T-cell (primary cell): ENCODE data around the gene PDGFRA. TPM values are rescaled to one million over a fixed set of nuclear protein-coding genes. Genes with fewer than 3 reads are reported as not detected.
"Not testable (repeated sequence)": the region's sequence is repeated elsewhere in the genome, so short reads cannot be mapped to it uniquely, and the experiment has no call there.

Experiments used
- ATAC-seq, 4 experiments: fragments of 200-7000 bp in 3 of 4; fragments of 150-1000 bp in 1 of 4; cut with Tn5 transposase; replicated peaks in 1 of 4; 1 replicate in 3 of 4; 2 replicates in 1 of 4; pipeline ENCODE4 v1.10.0; 2021; ENCODE audit warnings: moderate library complexity in 3 of 4, mild to moderate bottlenecking in 2 of 4, moderate number of reproducible peaks in 1 of 4
- CTCF ChIA-PET, 2 donors: fragments of 300-600 bp; sonication (Branson Sonifier 250); formaldehyde crosslinking; loops; one replicate each; lab custom pipeline; 2022; ENCODE audit warnings: antibody characterized with exemption in 2 of 2; lab: Charles Lee
- POLR2A ChIA-PET, 2 donors: fragments of 300-600 bp; sonication (Branson Sonifier 250); formaldehyde crosslinking; loops; one replicate each; lab custom pipeline; 2022; ENCODE audit warnings: antibody characterized with exemption in 2 of 2; lab: Charles Lee
- DNase-seq, 35 experiments: peaks; one replicate each; pipeline versions ENCODE4 v3.0.0 to v3.0.0-alpha.2; 2013 to 2023
- H3K27ac ChIP-seq: one replicate; pipeline ENCODE4 v1.5.1; 2013; ENCODE audit warnings: low read length
- H3K27me3 ChIP-seq, 2 experiments: replicated peaks in 1 of 2; 1 replicate in 1 of 2; 2 replicates in 1 of 2; pipeline versions ENCODE4 v1.6.1 to v1.7.0; 2013; ENCODE audit warnings: low read length in 1 of 2, mixed read lengths in 1 of 2; ENCODE audit not compliant: control insufficient read depth in 2 of 2, insufficient read depth in 2 of 2; ENCODE audit errors: extremely low read depth in 1 of 2
- H3K36me3 ChIP-seq, 2 donors: 1 replicate in 1 of 2; 2 replicates in 1 of 2; pipeline versions ENCODE4 v1.6.1 to v1.7.0; 2013; ENCODE audit warnings: low read length in 1 of 2; ENCODE audit not compliant: control insufficient read depth in 2 of 2, insufficient read depth in 1 of 2; ENCODE audit errors: extremely low read depth in 1 of 2
- H3K4me1 ChIP-seq, 2 experiments: 1 replicate in 1 of 2; 2 replicates in 1 of 2; pipeline versions ENCODE4 v1.6.1 to v1.7.0; 2013; ENCODE audit warnings: low read length in 2 of 2, mixed read lengths in 1 of 2; ENCODE audit not compliant: insufficient read depth in 2 of 2, control insufficient read depth in 1 of 2; ENCODE audit errors: extremely low read depth in 1 of 2
- H3K4me3 ChIP-seq, 2 donors: 1 replicate in 1 of 2; 2 replicates in 1 of 2; pipeline versions ENCODE4 v1.5.1 to v1.7.0; 2013; ENCODE audit warnings: mild to moderate bottlenecking in 2 of 2, low read length in 1 of 2, moderate library complexity in 1 of 2; ENCODE audit not compliant: control insufficient read depth in 1 of 2; ENCODE audit errors: extremely low read depth in 1 of 2
- H3K9me3 ChIP-seq: 2 replicates; pipeline ENCODE4 v1.7.0; 2013
- H3K27ac Mint-ChIP-seq, 2 donors: one replicate each; pipeline ENCODE4 v1.8.0; 2020 to 2021; ENCODE audit warnings: mild to moderate bottlenecking in 2 of 2, mixed read lengths in 2 of 2
- H3K27me3 Mint-ChIP-seq, 2 donors: one replicate each; pipeline ENCODE4 v1.8.0; 2021 to 2022; ENCODE audit warnings: mixed read lengths in 2 of 2
- H3K36me3 Mint-ChIP-seq: one replicate; pipeline ENCODE4 v1.8.0; 2021; ENCODE audit warnings: mixed read lengths
- H3K4me1 Mint-ChIP-seq, 3 donors: one replicate each; pipeline ENCODE4 v1.8.0; 2020 to 2022; ENCODE audit warnings: mixed read lengths in 3 of 3, mild to moderate bottlenecking in 1 of 3
- H3K4me3 Mint-ChIP-seq, 3 donors: one replicate each; pipeline ENCODE4 v1.8.0; 2020 to 2022; ENCODE audit warnings: mild to moderate bottlenecking in 3 of 3, mixed read lengths in 3 of 3, moderate library complexity in 3 of 3
- H3K9me3 Mint-ChIP-seq, 3 donors: one replicate each; pipeline ENCODE4 v1.8.0; 2020 to 2022; ENCODE audit warnings: mixed read lengths in 3 of 3
- WGBS: methylation state at CpG from one replicate; pipeline ENCODE4 v1.1.5; 2013; ENCODE audit warnings: missing lambda C conversion rate; ENCODE audit not compliant: insufficient coverage; 5-methylcytosine and 5-hydroxymethylcytosine counted together
- total RNA-seq, 35 experiments: library from RNA in 6 of 35; stranded (reverse) in 6 of 35; fragments of 120-200 nt in 1 of 35; gene quantifications; one replicate each; pipeline versions ENCODE4 v1.2.1 to v1.2.4 and lab custom pipeline; 2013 to 2026

Gene PDGFRA
- total RNA-seq, 5 donors from 2014 or later (not counting 1 experiment from before 2014, with no cell fraction given) = 0.29 to 0.39 (median 0.32) TPM; not detected in 2

GRCh38 chr4:54320826-54321685 is 92.0 kb downstream of the PDGFRA start:
- ChIA-PET CTCF (interaction anchor here (0.8 to 2.5 kb wide), 2 partner anchors 640 to 643 kb away, joined by 3 to 6 read pairs; no protein-coding TSS in a partner anchor), POLR2A (no interaction called here)
- Histone ChIP-seq H3K27me3 (no peaks in the 10 kb centered on the region), H3K9me3 (no peaks in the 10 kb centered on the region), H3K36me3 (no peaks in the 10 kb centered on the region), H3K4me1 (no peaks in the 10 kb centered on the region), H3K27ac (no peak overlapping the region), H3K4me3 (no peak overlapping the region)
- WGBS = 82% methylated on average over 7 of the region's 7 CpGs
- Mint-ChIP-seq H3K27ac (no peak overlapping the region), H3K27me3 (peaks cover 0 to 4% of the 10 kb centered on the region in 2 donors), H3K9me3 (no peaks in the 10 kb centered on the region), H3K36me3 (no peaks in the 10 kb centered on the region), H3K4me3 (no peak overlapping the region), H3K4me1 (no peaks in the 10 kb centered on the region)
- ATAC-seq = no peak
- no peak for DNase-seq

GRCh38 chr4:54322818-54323417 is 93.8 kb downstream of the PDGFRA start:
- Mint-ChIP-seq H3K4me1 (no peaks in the 10 kb centered on the region), H3K9me3 (peaks cover 0 to 3% (median 0%) of the 10 kb centered on the region in 3 donors), H3K27me3 (peaks cover 0 to 4% of the 10 kb centered on the region in 2 donors), H3K4me3 (no peak overlapping the region), H3K36me3 (no peaks in the 10 kb centered on the region), H3K27ac (no peak overlapping the region)
- Histone ChIP-seq H3K27me3 (no peaks in the 10 kb centered on the region), H3K4me1 (no peaks in the 10 kb centered on the region), H3K9me3 (no peaks in the 10 kb centered on the region), H3K36me3 (no peaks in the 10 kb centered on the region), H3K27ac (no peak overlapping the region), H3K4me3 (no peak overlapping the region)
- ATAC-seq = peak in 3 of 4 experiments; percentile 19 to 65 (median 20)
- POLR2A ChIA-PET = no interaction called here
- WGBS = 61% methylated on average over 4 of the region's 10 CpGs
- DNase-seq = peak in 28 of 35 experiments; percentile 5 to 59 (median 20)
- CTCF ChIA-PET = no interaction called here

GRCh38 chr4:54330896-54331295 is 101.8 kb downstream of the PDGFRA start:
- Histone ChIP-seq H3K4me1 (no peaks in the 10 kb centered on the region), H3K9me3 (no peaks in the 10 kb centered on the region), H3K36me3 (no peaks in the 10 kb centered on the region), H3K27me3 (peaks cover 0 to 4% of the 10 kb centered on the region in 2 experiments), H3K27ac (no peak overlapping the region), H3K4me3 (no peak overlapping the region)
- ATAC-seq (no peak), DNase-seq (no peak)
- Mint-ChIP-seq H3K4me1 (no peaks in the 10 kb centered on the region), H3K9me3 (peaks cover 0 to 3% (median 0%) of the 10 kb centered on the region in 3 donors), H3K4me3 (no peak overlapping the region), H3K27ac (no peak overlapping the region), H3K27me3 (peaks cover 3% of the 10 kb centered on the region in 2 donors), H3K36me3 (no peaks in the 10 kb centered on the region)
- 80% methylated on average over 3 of the region's 3 CpGs for WGBS
- CTCF ChIA-PET = no interaction called here
- POLR2A ChIA-PET = no interaction called here

- no peaks in the 10 kb centered on the region for H3K4me1 ChIP-seq
- no peak for DNase-seq
Measured at GRCh38 chr4:54332542-54332941, 103.4 kb downstream of the PDGFRA start.

GRCh38 chr4:54333657-54334056 is 104.6 kb downstream of the PDGFRA start:
- H3K4me1 Mint-ChIP-seq = no peaks in the 10 kb centered on the region
- ATAC-seq = no peak
- CTCF ChIA-PET = interaction anchor here in 1 of 2 donors (0.6 kb wide), 1 partner anchor 16 kb away, joined by 3 read pairs; no protein-coding TSS in a partner anchor
- H3K27ac Mint-ChIP-seq = no peak overlapping the region
- H3K27me3 ChIP-seq = peaks cover 0 to 4% of the 10 kb centered on the region in 2 experiments
- 100% methylated on average over 1 of the region's 2 CpGs for WGBS
- no peak overlapping the region for H3K4me3 ChIP-seq
- no peak for DNase-seq
- no peaks in the 10 kb centered on the region for H3K4me1 ChIP-seq
- H3K36me3 Mint-ChIP-seq = no peaks in the 10 kb centered on the region
- POLR2A ChIA-PET = no interaction called here
- no peak overlapping the region for H3K4me3 Mint-ChIP-seq
- H3K9me3 Mint-ChIP-seq = no peaks in the 10 kb centered on the region
- H3K27ac ChIP-seq = no peak overlapping the region
- peaks cover 8 to 19% of the 10 kb centered on the region in 2 donors for H3K27me3 Mint-ChIP-seq
- H3K9me3 ChIP-seq = no peaks in the 10 kb centered on the region
- no peaks in the 10 kb centered on the region for H3K36me3 ChIP-seq

More at GRCh38 chr4:54332542-54332941, 103.4 kb downstream of the PDGFRA start:
- WGBS = 50% methylated on average over 1 of the region's 4 CpGs
- CTCF ChIA-PET = no interaction called here
- Histone ChIP-seq H3K27ac (no peak overlapping the region), H3K4me3 (no peak overlapping the region), H3K27me3 (peaks cover 0 to 4% of the 10 kb centered on the region in 2 experiments), H3K36me3 (no peaks in the 10 kb centered on the region), H3K9me3 (no peaks in the 10 kb centered on the region)
- Mint-ChIP-seq H3K27me3 (peaks cover 8 to 10% of the 10 kb centered on the region in 2 donors), H3K27ac (no peak overlapping the region), H3K4me1 (no peaks in the 10 kb centered on the region), H3K4me3 (no peak overlapping the region), H3K36me3 (no peaks in the 10 kb centered on the region), H3K9me3 (no peaks in the 10 kb centered on the region)
- no peak for ATAC-seq
- POLR2A ChIA-PET = no interaction called here

- H3K4me1 Mint-ChIP-seq, ATAC-seq, H3K27me3 ChIP-seq, H3K4me3 ChIP-seq, H3K36me3 Mint-ChIP-seq, H3K4me1 ChIP-seq, H3K27ac ChIP-seq, DNase-seq, POLR2A ChIA-PET, H3K4me3 Mint-ChIP-seq, H3K9me3 Mint-ChIP-seq, CTCF ChIA-PET, H3K27ac Mint-ChIP-seq, H3K36me3 ChIP-seq, H3K9me3 ChIP-seq: not testable (repeated sequence)
- peaks cover 8 to 19% of the 10 kb centered on the region in 2 donors for H3K27me3 Mint-ChIP-seq
Measured at GRCh38 chr4:54334769-54335168, 105.7 kb downstream of the PDGFRA start.
